H1 (cell line): ENCODE data around the gene PATL2. TPM values are rescaled to one million over a fixed set of nuclear protein-coding genes. Genes with fewer than 3 reads are reported as not detected.

ENCODE experiments used
- CTCF ChIA-PET: fragments of 300-600 bp; sonication (Branson Sonifier 250); formaldehyde crosslinking; loops from one replicate; lab custom pipeline; 2021; ENCODE audit not compliant: partially characterized antibody; lab: Charles Lee
- POLR2A ChIA-PET: fragments of 300-600 bp; sonication (Branson Sonifier 250); formaldehyde crosslinking; loops from one replicate; lab custom pipeline; 2021; ENCODE audit warnings: inconsistent platforms; ENCODE audit not compliant: partially characterized antibody; lab: Charles Lee
- DNase-seq, 2 experiments: peaks; one replicate each; pipeline versions ENCODE4 v3.0.0 to v3.0.0-alpha.2; 2010 to 2022; ENCODE audit warnings: low spot score in 2 of 2, low read depth in 1 of 2, mixed read lengths in 1 of 2
- FAIRE-seq: peaks from 2 replicates; lab custom pipeline; 2011; peaks lifted over from hg19 to GRCh38; lab: Jason Lieb, UNC
- H2AFZ ChIP-seq: 2 replicates; pipeline ENCODE4 v1.8.1; 2012; ENCODE audit warnings: low read length, inconsistent platforms
- H2AK5ac ChIP-seq: 2 replicates; pipeline ENCODE4 v1.6.1; 2013; ENCODE audit warnings: low read depth, low read length
- H2BK120ac ChIP-seq: replicated peaks from 2 replicates; pipeline ENCODE3; 2013; ENCODE audit warnings: low read depth, low read length, inconsistent platforms
- H2BK12ac ChIP-seq: 2 replicates; pipeline ENCODE4 v1.6.1; 2013; ENCODE audit warnings: low read depth, low read length
- H2BK15ac ChIP-seq: 2 replicates; pipeline ENCODE4 v1.6.1; 2013; ENCODE audit warnings: low read length
- H2BK20ac ChIP-seq: 2 replicates; pipeline ENCODE4 v1.6.1; 2013; ENCODE audit warnings: low read length
- H2BK5ac ChIP-seq: 2 replicates; pipeline ENCODE4 v1.6.1; 2013; ENCODE audit warnings: low read depth, low read length
- H3K14ac ChIP-seq: 2 replicates; pipeline ENCODE4 v1.6.1; 2013; ENCODE audit warnings: inconsistent platforms; ENCODE audit not compliant: insufficient read length
- H3K18ac ChIP-seq: 2 replicates; pipeline ENCODE4 v1.6.1; 2013; ENCODE audit warnings: low read length; ENCODE audit errors: extremely low read depth
- H3K23ac ChIP-seq: 2 replicates; pipeline ENCODE4 v1.6.1; 2013; ENCODE audit warnings: inconsistent platforms; ENCODE audit not compliant: insufficient read length
- H3K23me2 ChIP-seq: 2 replicates; pipeline ENCODE4 v1.6.1; 2013; ENCODE audit warnings: low read depth, low read length
- H3K27ac ChIP-seq: 2 replicates; pipeline ENCODE4 v1.6.1; 2011; ENCODE audit warnings: low read depth, low read length, inconsistent platforms
- H3K27me3 ChIP-seq, 4 experiments: replicated peaks in 1 of 4; 1 replicate in 1 of 4; 2 replicates in 3 of 4; pipeline versions ENCODE4 v1.6.1 to v1.8.1; 2011 to 2013; ENCODE audit warnings: low read length in 3 of 4, mild to moderate bottlenecking in 3 of 4, inconsistent platforms in 2 of 4, mixed read lengths in 2 of 4, moderate library complexity in 1 of 4; ENCODE audit not compliant: control insufficient read depth in 3 of 4, insufficient read depth in 3 of 4; ENCODE audit errors: extremely low read depth in 1 of 4
- H3K36me3 ChIP-seq, 4 experiments: 2 replicates each; pipeline versions ENCODE4 v1.6.1 to v1.8.1; 2011 to 2013; ENCODE audit warnings: mild to moderate bottlenecking in 4 of 4, low read length in 3 of 4, moderate library complexity in 2 of 4, control low read depth in 1 of 4, inconsistent platforms in 1 of 4; ENCODE audit not compliant: insufficient read depth in 4 of 4, control insufficient read depth in 2 of 4
- H3K4ac ChIP-seq: replicated peaks from 2 replicates; pipeline ENCODE3; 2013; ENCODE audit warnings: low read length, low read depth, mixed read lengths, inconsistent platforms; ENCODE audit not compliant: insufficient read length
- H3K4me1 ChIP-seq, 4 experiments: replicated peaks in 1 of 4; 1 replicate in 1 of 4; 2 replicates in 3 of 4; pipeline versions ENCODE4 v1.6.1 to v1.8.1; 2011 to 2013; ENCODE audit warnings: low read length in 3 of 4, inconsistent platforms in 2 of 4, mixed read lengths in 1 of 4; ENCODE audit not compliant: insufficient read depth in 4 of 4, control insufficient read depth in 3 of 4
- H3K4me2 ChIP-seq, 2 experiments: 2 replicates each; pipeline versions ENCODE4 v1.6.1 to v1.8.1; 2011 to 2013; ENCODE audit warnings: low read depth in 2 of 2, low read length in 2 of 2, control low read depth in 1 of 2, inconsistent platforms in 1 of 2, mild to moderate bottlenecking in 1 of 2; ENCODE audit not compliant: insufficient read depth in 1 of 2
- H3K4me3 ChIP-seq, 4 experiments: fragments of 200-600, 300-600 bp in 1 of 4; sonication (generic), shearing (Covaris generic), sonication (Bioruptor Twin) in 1 of 4; 2 replicates each; pipeline versions ENCODE4 v1.5.1 to v1.8.1; 2011 to 2016; ENCODE audit warnings: low read length in 4 of 4, low read depth in 3 of 4, control low read depth in 2 of 4, inconsistent platforms in 2 of 4, mild to moderate bottlenecking in 2 of 4, mixed read lengths in 1 of 4, moderate library complexity in 1 of 4; ENCODE audit not compliant: insufficient read depth in 2 of 4; ENCODE audit errors: extremely low read depth in 1 of 4
- H3K56ac ChIP-seq: replicated peaks from 2 replicates; pipeline ENCODE3; 2013; ENCODE audit warnings: low read depth, mild to moderate bottlenecking, mixed read lengths, low read length, inconsistent platforms; ENCODE audit not compliant: insufficient read length
- H3K79me1 ChIP-seq: 2 replicates; pipeline ENCODE4 v1.6.1; 2013; ENCODE audit warnings: low read depth, low read length, control low read depth
- H3K79me2 ChIP-seq, 2 experiments: 2 replicates each; pipeline versions ENCODE4 v1.6.1 to v1.8.1; 2012 to 2013; ENCODE audit warnings: low read length in 2 of 2, mild to moderate bottlenecking in 2 of 2, inconsistent platforms in 1 of 2; ENCODE audit not compliant: insufficient read depth in 2 of 2, control insufficient read depth in 1 of 2
- H3K9ac ChIP-seq, 4 experiments: replicated peaks in 1 of 4; 1 replicate in 1 of 4; 2 replicates in 3 of 4; pipeline versions ENCODE4 v1.6.1 to v1.8.1; 2011 to 2013; ENCODE audit warnings: low read depth in 3 of 4, low read length in 3 of 4, control low read depth in 2 of 4, mild to moderate bottlenecking in 2 of 4, moderate library complexity in 2 of 4, inconsistent platforms in 1 of 4; ENCODE audit errors: extremely low read depth in 1 of 4
- H3K9me3 ChIP-seq, 2 experiments: 2 replicates each; pipeline versions ENCODE4 v1.6.1 to v1.8.1; 2012 to 2013; ENCODE audit warnings: mild to moderate bottlenecking in 2 of 2, moderate library complexity in 2 of 2, control low read depth in 1 of 2, inconsistent platforms in 1 of 2, low read depth in 1 of 2, low read length in 1 of 2, mixed read lengths in 1 of 2; ENCODE audit not compliant: insufficient read depth in 2 of 2
- H4K20me1 ChIP-seq, 2 experiments: replicated peaks in 1 of 2; 2 replicates each; pipeline versions ENCODE3 to v1.8.1; 2011 to 2013; ENCODE audit warnings: inconsistent platforms in 2 of 2, low read length in 2 of 2, mild to moderate bottlenecking in 1 of 2; ENCODE audit not compliant: insufficient read depth in 2 of 2, control insufficient read depth in 1 of 2
- H4K5ac ChIP-seq: 2 replicates; pipeline ENCODE4 v1.6.1; 2013; ENCODE audit warnings: low read length, low read depth, mixed read lengths, inconsistent platforms; ENCODE audit not compliant: insufficient read length
- H4K8ac ChIP-seq: 2 replicates; pipeline ENCODE4 v1.8.0; 2013; ENCODE audit warnings: mild to moderate bottlenecking, moderate library complexity, low read length, inconsistent platforms; ENCODE audit not compliant: insufficient read depth; ENCODE audit errors: extremely low read depth
- H4K91ac ChIP-seq: replicated peaks from 2 replicates; pipeline ENCODE3; 2013; ENCODE audit warnings: low read length, mixed read lengths, inconsistent platforms; ENCODE audit not compliant: insufficient read length
- ASH2L ChIP-seq: fragments of 200-600, 300-600 bp; sonication (generic); IDR thresholded peaks from one replicate; pipeline ENCODE4 v1.7.1; 2017; ENCODE audit warnings: low read length
- CBX8 ChIP-seq: fragments of 300-800, 300-1000 bp; sonication (generic); IDR thresholded peaks from 2 replicates; pipeline ENCODE4 v1.7.1; 2016; ENCODE audit warnings: low read depth, low read length, borderline replicate concordance
- CHD2 ChIP-seq: IDR thresholded peaks from 2 replicates; pipeline ENCODE4 v1.6.1; 2012; ENCODE audit warnings: low read length, improper control_type of control experiment
- CTBP2 ChIP-seq: IDR thresholded peaks from 2 replicates; pipeline ENCODE4 v1.7.0; 2011; ENCODE audit warnings: borderline replicate concordance, mild to moderate bottlenecking, moderate library complexity, mixed read lengths, low read length; ENCODE audit not compliant: insufficient read depth, insufficient read length
- E2F6 ChIP-seq: IDR thresholded peaks from 2 replicates; pipeline ENCODE4 v1.6.1; 2012; ENCODE audit warnings: inconsistent platforms
- TEAD4 ChIP-seq: IDR thresholded peaks from 2 replicates; pipeline ENCODE4 v1.6.1; 2012; ENCODE audit warnings: low read depth, low read length, inconsistent platforms, mixed read lengths
- ZNF274 ChIP-seq: IDR thresholded peaks from 2 replicates; pipeline ENCODE4 v1.7.0; 2012; ENCODE audit warnings: low read length, borderline replicate concordance; ENCODE audit errors: extremely low read depth
- WGBS, 2 experiments: shearing (Covaris generic) in 1 of 2; methylation state at CpG; one replicate each; pipeline versions ENCODE4 v1.1.6 to v1.1.7; 2013 to 2015; ENCODE audit warnings: low lambda C conversion rate in 2 of 2, mixed read lengths in 2 of 2, inconsistent platforms in 1 of 2, low coverage in 1 of 2, missing lambda C conversion rate in 1 of 2; ENCODE audit not compliant: insufficient replicate concordance in 2 of 2, insufficient coverage in 1 of 2, insufficient read length in 1 of 2; ENCODE audit errors: extremely low coverage in 1 of 2, missing lambda C conversion rate in 1 of 2; 5-methylcytosine and 5-hydroxymethylcytosine counted together
- polyA plus RNA-seq, 7 experiments: library from polyadenylated mRNA; depleted of rRNA in 3 of 7; stranded (reverse) in 5 of 7; unstranded in 2 of 7; fragments of >200 nt in 5 of 7; fragments of 200-250 nt in 2 of 7; gene quantifications; 1 replicate in 5 of 7; 2 replicates in 1 of 7; 4 replicates in 1 of 7; pipeline versions ENCODE4 v1.2.1 to v1.2.3, GENCODE V29; 2011 to 2013; ENCODE audit warnings: missing spikeins in 2 of 7, mixed read lengths in 2 of 7
- total RNA-seq: library from RNA; stranded (reverse); fragmentation: NEBNext Ultra II Directional; extraction: Animal tissue kit (Norgen Biotek cat#: 25700); gene quantifications from 2 replicates; pipeline ENCODE4 v1.2.1, GENCODE V29; 2021

Gene PATL2
- total and polyA plus RNA-seq, 2 of the 8 experiments (the other 6 are each of a cell fraction or from before 2014, with no cell fraction given) = 0.65 to 1.3 TPM

GRCh38 chr15:44722011-44722410 lies 10.9 kb upstream of the PATL2 start:
- H3K9ac ChIP-seq = no peak overlapping the region
- no peak overlapping the region for H2BK120ac ChIP-seq
- no peak overlapping the region for H4K91ac ChIP-seq
- H3K23ac ChIP-seq = no peak overlapping the region
- H3K4me3 ChIP-seq = no peak overlapping the region
- H3K23me2 ChIP-seq = no peaks in the 10 kb centered on the region
- no peaks in the 10 kb centered on the region for H3K27me3 ChIP-seq
- no peak overlapping the region for H2BK20ac ChIP-seq
- H2AK5ac ChIP-seq = no peak overlapping the region
- no peak overlapping the region for H3K27ac ChIP-seq
- no peak overlapping the region for H4K8ac ChIP-seq
- H3K79me2 ChIP-seq = no peaks in the 10 kb centered on the region
- no peak overlapping the region for H3K18ac ChIP-seq
- no peak overlapping the region for H2BK12ac ChIP-seq
- no peak for FAIRE-seq
- ChIA-PET POLR2A (interaction anchor here (0.9 to 2.7 kb wide), 2 partner anchors 8 to 10 kb away, joined by 3 to 14 read pairs; partner anchors contain the start of genes B2M and PATL2), CTCF (interaction anchor here (1.1 to 2.2 kb wide), 3 partner anchors 8 to 17 kb away, joined by 5 to 10 read pairs (median 5); no protein-coding TSS in a partner anchor)
- H3K79me1 ChIP-seq = no peaks in the 10 kb centered on the region
- no peak overlapping the region for H3K4me2 ChIP-seq
- H4K20me1 ChIP-seq = no peaks in the 10 kb centered on the region
- H3K9me3 ChIP-seq = no peaks in the 10 kb centered on the region
- no peak for DNase-seq
- H2BK15ac ChIP-seq = no peak overlapping the region
- no peak overlapping the region for H3K4ac ChIP-seq
- H3K56ac ChIP-seq = no peak overlapping the region
- H3K4me1 ChIP-seq = peaks cover 0 to 7% (median 4%) of the 10 kb centered on the region in 4 experiments; a peak in 4 of 7 replicates
- TF ChIP-seq E2F6 (no peak), CHD2 (no peak), ZNF274 (no peak), CBX8 (no peak), CTBP2 (no peak), ASH2L (no peak), TEAD4 (no peak)
- H4K5ac ChIP-seq = no peak overlapping the region
- H2AFZ ChIP-seq = no peak overlapping the region
- WGBS, 2 experiments = 81% methylated on average over 2 of the region's 2 CpGs; no CpG with 5 or more reads in 1 of the 2 experiments
- H2BK5ac ChIP-seq = no peak overlapping the region
- H3K14ac ChIP-seq = no peak overlapping the region
- peaks cover 0 to 9% (median 8%) of the 10 kb centered on the region in 4 experiments; a peak in 4 of 8 replicates for H3K36me3 ChIP-seq
